HG03064 (cell line): ENCODE measurements around the gene DUSP14.
"Not testable (repeated sequence)": the region's sequence is repeated elsewhere in the genome, so short reads cannot be mapped to it uniquely, and the experiment has no call there.

Source experiments
- ATAC-seq: cut with Tn5 transposase; IDR thresholded peaks from one replicate; pipeline ENCODE4 v1.9.1; 2021; ENCODE audit warnings: low read depth; ENCODE audit not compliant: unreplicated experiment

Gene DUSP14

DNA sequence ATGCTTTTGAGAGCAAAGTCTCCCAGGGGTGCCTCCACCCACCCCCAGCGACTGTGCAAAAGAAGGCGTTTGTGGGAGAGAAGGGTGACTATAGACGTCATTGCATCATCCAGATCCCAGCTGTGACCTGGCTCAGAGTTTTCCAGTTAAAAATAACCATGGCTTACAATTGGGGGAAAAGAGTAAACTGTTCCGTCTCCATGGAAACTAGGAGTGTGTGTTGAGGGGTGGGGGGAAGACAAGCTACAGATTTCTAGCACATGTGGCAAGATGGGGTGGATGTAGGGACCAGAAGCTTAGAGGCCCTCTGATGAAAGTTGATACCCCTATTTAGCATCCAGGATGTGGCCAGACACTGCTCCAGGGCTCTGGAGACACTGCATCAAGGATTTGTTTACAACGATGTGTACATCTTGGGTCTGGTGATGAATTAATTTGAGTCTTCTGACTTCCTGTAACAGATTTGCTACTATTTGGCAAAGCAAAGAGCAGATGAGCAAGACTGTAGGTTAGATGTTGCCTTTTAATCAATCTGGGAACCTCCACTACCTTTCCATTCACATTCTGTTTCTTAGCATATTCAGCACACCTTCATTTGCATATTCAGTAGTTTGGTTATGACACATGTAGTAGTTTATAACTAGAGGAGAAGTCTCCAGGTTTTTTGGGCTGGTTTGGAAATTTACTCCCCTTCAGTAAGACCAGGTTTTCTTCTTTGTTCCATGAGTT lies 6.2 kb upstream of the DUSP14 start:
- no peak for ATAC-seq

DNA sequence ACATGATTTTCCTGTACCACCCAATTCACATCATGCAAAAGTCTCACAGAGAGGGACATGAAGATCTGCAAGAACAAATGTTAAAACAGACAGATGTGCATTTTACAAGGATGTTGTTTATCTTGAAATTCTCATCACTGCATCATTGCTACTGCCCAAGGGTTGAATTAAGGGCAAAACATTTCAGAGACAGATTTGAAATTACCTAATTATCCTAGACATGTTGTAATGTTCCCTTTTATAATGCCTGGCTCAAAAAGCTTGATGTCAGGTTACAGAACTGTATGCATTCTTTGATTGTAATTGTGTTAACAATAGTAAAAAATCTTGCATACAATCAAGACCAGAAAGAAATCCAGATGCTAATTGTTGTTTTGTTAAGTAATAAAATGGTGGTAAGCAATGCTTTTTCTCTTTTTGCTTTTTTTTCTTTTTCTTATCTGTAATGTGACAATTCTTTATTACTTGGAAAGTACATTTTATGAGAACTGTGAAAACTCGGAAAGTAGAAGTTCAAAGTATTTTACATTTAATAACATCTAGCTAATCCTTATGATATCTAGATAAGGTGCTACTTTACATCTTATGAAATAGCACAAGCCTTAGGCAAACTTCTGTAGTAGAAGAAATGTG lies 3.6 kb upstream of the DUSP14 start:
- ATAC-seq = no peak

DNA sequence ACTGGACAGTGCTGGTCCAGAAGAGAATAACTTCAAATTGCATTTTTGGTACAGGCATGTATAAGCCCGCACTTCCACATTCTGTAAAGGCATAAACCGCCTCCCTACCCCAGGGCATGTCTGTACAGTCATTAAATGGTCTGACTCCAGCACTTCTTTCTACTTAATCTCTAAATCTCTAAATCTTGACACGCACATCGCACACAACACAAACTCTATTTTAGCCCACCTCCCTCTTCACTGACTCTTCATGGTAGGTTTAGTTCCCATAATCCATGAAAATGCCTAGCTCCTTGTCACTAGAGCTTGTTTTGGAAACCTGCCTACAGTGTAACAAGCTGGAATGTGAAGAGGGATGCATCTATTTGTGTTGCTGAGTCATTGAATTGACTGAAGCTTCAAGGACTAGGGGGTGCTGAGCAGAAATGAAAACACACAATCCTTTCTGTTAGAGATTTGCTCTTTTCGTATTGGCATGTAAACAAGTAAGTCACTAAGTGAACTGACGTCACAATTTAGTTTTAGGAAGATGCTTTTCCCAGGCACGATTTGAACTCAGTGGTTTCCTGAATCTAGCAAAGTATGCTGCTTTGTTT lies 1.6 kb upstream of the DUSP14 start:
- ATAC-seq = no peak

DNA sequence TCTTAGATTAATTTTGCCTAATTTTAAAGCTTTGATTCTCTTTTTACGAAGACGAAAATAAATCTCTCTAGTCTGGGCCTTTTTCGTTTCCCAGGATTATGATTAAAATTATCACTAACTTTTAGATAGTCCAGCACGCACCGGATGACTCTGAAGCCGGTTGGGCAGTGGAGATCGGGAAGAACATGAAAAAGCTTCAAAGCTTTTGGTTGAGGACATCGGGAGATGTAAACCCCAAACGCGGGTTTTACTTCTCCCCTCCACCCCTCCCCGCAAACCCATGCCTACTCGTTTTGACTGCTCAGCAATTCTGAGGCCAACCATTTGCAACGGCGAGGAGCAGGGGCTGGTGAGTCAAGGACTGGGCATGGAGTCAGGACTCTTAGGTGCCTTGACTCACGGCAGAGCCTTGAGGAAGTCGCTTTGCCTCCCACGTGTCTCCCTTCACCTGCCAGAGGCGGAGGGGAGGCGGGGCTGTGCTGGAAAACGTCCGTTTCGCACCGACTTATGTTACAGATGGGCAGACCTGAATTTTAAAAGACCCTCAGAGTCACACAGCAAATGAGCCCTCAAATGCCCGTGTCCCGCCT lies 989 bp upstream of the DUSP14 start:
- ATAC-seq = no peak

DNA sequence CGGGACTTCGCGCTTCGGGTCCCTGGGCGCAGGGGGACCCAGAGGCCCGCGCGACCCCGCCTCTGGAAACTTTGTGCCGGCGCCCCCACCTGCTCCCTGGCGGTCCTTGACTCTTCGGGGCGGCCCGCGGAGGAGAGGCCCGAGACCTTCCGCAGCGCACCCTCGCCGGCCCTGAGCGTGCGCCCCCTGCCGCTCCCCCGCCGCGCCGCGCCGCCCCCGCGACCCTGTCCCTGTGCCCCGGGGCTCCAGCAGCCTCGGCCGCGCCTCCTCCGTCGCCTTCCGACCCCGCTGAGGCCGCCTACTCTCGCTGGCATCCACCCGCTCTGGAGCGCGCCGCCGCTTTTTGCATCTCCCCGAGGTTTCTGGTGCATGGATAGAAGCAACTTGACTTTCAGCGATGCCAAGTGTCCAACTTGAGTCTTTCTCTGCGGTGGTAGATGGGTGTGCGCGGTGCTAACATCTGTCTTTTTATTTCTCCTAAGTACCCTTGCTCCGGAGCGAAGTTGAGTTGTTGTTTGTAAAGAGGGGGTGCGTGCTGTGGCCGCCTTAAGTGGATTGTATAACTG lies 414 bp downstream of the DUSP14 start:
- ATAC-seq = peak; percentile 47

DNA sequence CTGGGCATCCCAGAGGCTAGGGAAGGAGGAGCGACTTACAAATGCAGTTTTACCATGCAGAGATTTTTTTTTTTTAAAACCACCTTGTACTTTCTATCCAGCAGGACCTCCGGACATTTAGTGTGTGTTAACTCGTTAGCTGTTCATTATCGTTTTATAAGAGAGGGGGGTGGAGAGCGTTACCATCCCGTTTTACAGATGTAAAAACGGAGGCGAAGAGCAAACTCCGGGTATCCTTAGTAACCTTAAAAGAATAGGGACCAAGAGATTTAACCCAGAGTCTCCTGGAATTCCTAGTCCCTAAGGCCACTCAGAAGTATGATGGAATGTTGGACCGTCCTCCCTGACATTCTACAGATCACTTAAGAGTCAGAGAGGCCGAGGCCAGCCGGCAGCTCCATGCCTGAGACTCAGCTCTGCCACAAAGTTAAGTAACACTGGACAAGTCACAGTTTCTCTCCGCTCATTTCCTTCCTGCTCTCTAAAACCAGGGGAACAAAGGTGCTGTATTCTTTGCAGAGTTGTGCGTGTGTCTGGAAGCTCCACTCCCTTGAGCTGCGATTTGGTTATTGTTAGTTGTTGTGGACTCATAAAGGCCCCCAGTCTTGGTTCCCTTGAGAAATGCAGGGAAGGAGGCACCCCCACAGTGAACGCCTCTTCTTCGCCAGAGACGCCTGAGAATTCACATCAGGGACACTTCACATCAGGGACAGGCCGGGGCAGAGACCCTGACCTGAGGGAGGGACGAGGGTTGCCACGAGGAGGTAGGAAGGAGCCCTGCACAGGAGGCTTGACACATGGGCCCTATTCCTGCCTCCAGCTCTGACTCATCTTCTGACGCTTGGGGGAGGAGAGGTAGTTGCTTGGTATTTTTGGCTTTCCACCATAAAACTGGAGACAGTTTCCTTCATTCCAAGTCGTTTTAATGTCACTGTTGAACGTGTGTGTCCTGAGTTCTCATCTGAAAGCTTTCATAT lies 1.2 kb downstream of the DUSP14 start:
- ATAC-seq = no peak

DNA sequence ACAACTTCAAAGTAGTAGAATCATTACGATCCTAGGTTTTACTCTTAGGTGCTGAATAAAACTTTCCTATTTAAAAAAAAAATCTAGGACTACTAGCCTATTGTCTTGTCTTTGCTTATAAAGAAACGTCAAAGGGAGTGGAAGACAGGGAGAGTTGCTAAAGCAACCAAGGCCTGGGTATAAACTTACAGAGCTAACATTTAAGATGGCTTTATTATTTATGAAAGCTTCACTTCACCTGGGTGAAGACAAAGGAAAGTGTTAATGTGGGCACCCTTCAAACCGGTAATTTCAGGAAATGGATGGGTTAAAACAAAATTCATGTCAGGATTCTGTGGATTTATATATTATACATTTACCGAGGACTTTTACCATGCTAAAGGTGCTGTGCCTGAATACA lies 2.5 kb downstream of the DUSP14 start:
- ATAC-seq = no peak

DNA sequence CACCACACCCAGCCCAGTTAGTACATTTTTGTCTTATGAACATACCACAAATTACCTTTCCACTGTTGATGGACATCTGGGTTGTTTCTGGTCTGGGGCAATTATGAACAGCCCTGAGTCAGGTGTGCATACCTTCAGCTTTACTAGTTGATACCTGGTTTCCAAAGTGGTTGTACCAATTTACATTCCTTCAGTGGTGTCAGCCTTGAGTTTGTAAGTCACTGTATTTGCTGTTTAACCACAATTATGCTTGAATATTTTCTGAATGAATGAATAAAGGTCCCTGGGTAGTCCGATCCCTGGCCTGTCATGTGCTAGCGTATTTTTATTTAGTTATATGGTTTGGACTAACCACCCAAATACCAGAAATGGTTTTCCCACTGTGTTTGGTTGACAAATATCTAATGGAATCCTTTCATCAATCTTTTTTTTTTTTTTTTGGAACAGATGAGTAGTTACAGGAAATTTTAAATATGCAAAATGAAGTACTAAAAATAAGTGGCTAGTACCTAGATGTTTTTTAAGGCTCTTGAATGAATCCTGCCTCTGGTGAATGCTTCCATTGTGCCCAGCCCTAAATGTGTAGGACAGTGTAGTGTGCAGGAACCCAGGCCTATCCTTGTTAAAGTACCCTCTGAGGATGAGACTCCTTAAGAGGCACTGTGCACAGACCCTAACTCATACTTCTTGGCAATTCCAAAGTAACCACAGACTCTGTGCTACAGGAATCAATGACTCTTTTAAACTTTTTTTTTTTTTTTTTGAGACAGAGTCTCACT lies 3.7 kb downstream of the DUSP14 start:
- no peak for ATAC-seq

DNA sequence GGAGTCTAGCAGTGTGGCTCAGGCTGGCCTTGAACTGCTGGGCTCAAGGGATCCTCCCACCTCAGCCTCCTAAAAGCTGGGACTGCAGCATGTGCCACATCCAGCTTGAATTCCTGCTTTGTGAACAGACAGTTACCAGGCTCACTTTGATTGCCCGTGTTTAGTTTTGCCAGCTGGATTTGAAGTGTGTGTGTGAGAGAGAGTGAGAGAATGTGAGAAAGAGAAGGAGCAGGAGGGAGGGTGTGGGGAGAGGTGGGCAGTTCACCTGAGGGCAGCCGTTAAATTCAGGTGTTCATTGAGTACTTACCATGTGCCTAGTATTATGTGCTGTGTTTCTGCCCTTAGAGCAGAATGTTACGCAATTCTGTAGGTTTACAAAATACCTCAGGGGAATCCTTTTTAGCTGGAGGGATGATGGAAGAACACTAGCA lies 4.7 kb downstream of the DUSP14 start:
- ATAC-seq = no peak

DNA sequence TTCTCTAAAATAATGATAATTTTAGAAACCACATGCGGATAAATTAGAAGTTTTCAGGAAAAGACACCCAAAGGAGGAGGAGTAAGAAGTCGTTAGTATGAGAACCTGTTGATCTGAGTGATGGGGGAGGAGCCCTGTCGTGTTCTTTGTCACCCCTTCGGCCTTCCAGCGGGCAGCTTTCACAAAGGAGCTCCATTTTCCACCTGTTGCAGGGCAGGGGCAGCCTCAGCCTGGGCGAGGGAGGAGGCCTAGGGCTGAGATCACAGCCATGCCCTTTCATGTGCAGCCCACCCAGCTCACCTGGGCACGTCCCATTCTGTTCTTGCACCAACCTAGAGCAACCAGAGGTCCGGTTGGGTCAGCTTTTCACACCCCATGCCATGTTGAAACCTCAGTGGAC lies 5.3 kb downstream of the DUSP14 start:
- ATAC-seq = no peak

DNA sequence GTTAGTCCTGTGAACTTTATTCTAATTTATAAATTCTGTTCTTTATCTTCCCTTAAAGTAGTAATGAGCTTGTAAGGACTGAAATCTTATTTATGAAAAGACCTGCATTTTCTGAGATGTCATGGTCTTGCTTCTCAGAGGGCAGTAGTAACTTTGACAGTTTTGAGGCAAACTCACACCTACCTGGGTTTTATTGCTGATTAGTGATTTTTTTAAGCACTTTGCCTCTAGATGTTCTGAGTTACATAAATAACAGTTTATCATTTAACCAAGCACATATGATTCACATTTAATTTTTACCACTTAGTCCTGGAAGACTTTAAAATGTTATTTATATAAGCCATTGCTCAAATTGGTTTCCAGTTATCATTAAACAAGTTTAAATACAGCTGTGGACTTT lies 10.7 kb downstream of the DUSP14 start:
- ATAC-seq = no peak

DNA sequence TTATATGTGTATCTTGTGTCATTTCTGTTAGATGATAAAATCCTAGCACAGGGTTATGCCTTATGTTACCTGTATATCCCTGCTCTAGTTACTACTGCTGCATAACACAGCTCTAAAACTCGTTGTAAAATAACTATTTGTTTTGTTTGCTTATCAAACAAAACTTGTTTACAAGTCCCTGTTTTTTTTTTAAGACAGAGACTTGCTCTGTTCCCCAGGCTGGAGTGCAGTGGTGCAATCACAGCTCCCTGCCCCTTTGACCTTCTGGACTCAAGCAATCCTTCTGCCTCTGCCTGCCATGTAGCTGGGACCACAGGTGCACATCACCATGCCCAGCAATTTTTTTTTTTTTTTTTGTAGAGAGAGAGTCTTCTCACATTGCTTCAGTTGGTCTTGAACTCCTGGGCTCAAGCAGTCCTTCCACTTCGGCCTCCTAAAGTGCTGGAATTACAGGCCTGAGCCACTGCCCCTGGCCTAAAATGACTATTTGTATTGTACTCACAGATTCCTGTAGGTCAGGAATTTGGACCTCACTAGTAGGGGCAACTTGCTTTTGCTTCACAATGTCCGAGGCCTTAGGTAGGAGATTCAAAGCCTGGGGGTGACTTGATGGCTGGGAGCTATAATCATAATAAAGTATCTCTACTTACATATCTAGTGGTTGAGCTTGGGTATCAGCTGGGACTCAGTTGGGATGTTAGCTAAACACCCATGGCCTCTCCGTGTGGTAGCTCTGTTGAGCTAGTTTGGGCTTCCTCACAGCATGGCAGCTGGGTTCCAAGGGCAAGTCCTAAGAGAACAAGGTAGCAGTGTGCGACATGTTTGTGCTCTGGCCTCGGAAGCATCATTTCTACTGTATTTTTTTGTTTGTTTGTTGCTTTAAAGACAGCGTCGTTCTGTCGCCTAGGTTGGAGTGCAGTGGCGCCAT lies 12.6 kb downstream of the DUSP14 start:
- no peak for ATAC-seq

DNA sequence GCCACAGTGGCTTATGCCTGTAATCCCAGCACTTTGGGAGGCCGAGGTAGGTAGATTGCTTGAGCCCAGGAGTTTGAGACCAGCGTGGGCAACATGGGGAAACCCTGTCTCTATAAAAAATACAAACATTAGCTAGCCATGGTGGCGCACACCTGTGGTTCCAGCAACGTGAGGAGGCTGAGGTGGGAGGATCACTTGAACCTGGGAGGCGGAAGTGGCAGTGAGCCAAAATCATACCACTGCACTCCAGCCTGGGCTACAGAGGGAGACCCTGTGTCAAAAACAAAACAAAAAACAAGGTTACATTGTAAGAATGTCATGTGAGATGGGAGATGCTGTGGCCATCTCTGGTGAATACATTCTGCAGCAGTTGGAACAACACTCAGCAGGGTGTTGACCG lies 13.5 kb downstream of the DUSP14 start:
- ATAC-seq = no peak

DNA sequence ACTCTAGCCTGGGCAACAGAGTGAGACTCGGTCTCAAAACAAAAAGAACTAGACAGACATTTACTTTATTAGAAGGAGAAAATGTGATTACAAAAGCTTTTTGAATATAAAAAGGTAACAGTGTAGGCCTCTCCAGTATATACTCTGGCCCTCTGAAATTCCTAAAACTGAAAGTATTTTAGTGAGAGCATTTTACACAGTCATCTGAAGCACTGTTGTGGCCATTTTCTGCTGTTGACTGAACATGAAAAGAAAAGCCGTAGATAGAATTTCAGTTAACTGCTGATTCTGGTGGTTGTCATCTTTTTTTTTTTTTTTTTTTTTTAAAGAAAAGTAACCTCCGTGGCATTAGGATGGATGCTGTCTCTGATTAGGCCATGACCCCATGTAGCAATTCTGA lies 15.6 kb downstream of the DUSP14 start:
- ATAC-seq = no peak

DNA sequence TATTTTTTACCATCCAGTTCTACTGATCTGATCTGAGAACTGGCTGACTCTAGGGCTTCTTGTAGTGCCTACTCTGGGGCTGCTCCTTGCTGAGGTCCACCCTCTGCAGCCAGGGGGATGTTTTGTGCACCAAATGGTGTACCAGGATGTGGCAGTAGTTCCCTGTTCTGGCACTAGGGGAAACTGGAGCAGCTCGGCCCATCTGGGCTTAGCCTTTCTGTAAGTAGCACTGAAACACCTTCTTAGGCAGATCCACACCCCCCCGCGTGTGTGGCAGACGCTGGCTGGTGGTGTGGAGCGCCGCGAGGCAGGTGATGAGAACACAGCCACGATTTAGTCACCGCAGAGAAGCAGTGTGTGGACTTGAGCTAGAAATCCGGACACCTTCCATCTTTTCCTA lies 17.0 kb downstream of the DUSP14 start:
- no peak for ATAC-seq

DNA sequence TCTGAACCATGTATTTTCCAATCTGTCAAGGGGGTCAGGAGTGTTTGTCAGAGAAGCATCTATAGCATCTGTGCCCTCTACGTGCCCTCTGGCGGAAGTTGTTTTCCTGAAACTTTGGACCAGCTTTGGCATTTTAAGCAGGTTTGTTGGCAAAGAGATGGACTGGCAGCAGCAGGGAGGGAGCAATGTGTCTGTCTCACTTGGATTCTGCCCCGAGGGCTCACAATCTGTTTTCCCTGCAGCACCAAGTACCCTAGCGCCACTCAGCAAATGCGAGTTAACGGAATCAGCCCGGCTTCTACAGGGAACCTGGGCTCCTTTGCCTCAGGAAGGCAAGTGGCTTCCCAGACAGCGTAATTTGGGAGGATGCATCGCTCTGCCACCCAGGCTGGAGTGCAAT lies 17.4 kb downstream of the DUSP14 start:
- no peak for ATAC-seq

DNA sequence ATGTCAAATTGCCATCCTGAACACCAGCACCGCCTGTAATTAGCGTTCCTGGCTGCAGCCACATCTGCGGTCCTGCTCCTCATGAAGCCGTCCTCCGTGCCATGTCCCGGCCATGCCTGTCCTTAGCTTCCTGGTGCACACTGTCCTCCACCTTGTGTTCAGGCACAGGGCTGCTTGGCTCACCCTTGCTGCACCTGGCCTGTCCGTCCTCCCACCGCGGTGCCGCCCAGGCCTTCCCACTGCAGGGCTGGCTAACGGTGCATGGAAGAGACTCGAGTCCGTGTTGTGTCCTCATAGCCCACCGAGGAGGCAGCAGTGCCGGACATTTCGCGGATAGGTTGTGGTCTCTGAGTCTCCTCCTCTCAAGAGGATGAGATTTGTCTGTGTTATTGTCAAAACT lies 20.4 kb downstream of the DUSP14 start:
- ATAC-seq = no peak

DNA sequence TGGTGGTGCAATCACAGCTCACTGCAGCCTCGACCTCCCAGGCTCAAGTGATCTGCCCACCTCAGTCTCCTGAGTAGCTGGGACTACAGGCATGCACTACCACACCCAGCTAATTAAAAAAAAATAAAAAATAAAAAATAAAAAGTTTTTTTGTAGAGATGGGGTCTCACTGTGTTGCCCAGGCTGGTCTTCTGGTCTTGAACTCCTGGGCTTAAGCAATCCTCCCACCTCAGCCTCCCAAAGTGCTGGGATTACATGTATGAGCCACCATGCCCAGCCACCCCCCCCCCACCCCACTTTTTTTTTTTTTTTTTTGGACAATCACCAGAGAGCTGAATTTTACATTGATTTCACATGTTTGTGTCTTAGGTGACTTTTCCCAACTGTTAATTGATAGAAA lies 22.0 kb downstream of the DUSP14 start:
- ATAC-seq = not testable (repeated sequence)
